HepG2 (cell line): ENCODE measurements around the gene GPC6.

ENCODE experiments used
- EHMT2 ChIP-seq: fragments of 200-600 bp; sonication (generic); IDR thresholded peaks from 2 replicates; pipeline ENCODE4 v1.7.0; 2017; ENCODE audit warnings: antibody characterized with exemption, low read depth, low read length, borderline replicate concordance
- TBL1XR1 ChIP-seq: fragments of 150-350 bp; IDR thresholded peaks from 2 replicates; pipeline ENCODE4 v1.6.1; 2014; ENCODE audit warnings: borderline replicate concordance, low read length; ENCODE audit not compliant: partially characterized antibody
- TBP ChIP-seq: sonication (generic); formaldehyde crosslinking; IDR thresholded peaks from 2 replicates; pipeline ENCODE4 v1.5.0; 2020; ENCODE audit warnings: missing genetic modification reagents
- ZNF3 ChIP-seq: IDR thresholded peaks from 2 replicates; pipeline ENCODE4 v1.7.0; 2017; ENCODE audit warnings: inconsistent platforms
- ZNF589 ChIP-seq: sonication (generic); formaldehyde crosslinking; conservative IDR thresholded peaks from 2 replicates; pipeline ENCODE4 v1.8.0; 2022; ENCODE audit warnings: mild to moderate bottlenecking, moderate library complexity, missing genetic modification reagents
- TF ChIP-seq, protein P1 (sequence below): sonication (generic); formaldehyde crosslinking; IDR thresholded peaks from 2 replicates; pipeline ENCODE4 v1.5.0; 2020; ENCODE audit warnings: mild to moderate bottlenecking, missing genetic modification reagents, moderate library complexity
- TF ChIP-seq, protein P2 (sequence below): IDR thresholded peaks from 2 replicates; pipeline ENCODE4 v1.6.1; 2012; ENCODE audit warnings: inconsistent platforms
- TF ChIP-seq, protein P3 (sequence below), 2 experiments: IDR thresholded peaks; 2 replicates each; pipeline ENCODE4 v1.6.1; 2011 to 2012; ENCODE audit warnings: low read length in 2 of 2, borderline replicate concordance in 1 of 2, low read depth in 1 of 2, mild to moderate bottlenecking in 1 of 2, moderate library complexity in 1 of 2

GRCh38 chr13:93284064-93284463, 57.5 kb downstream of the GPC6 start:
- TF ChIP-seq, protein P1, sequence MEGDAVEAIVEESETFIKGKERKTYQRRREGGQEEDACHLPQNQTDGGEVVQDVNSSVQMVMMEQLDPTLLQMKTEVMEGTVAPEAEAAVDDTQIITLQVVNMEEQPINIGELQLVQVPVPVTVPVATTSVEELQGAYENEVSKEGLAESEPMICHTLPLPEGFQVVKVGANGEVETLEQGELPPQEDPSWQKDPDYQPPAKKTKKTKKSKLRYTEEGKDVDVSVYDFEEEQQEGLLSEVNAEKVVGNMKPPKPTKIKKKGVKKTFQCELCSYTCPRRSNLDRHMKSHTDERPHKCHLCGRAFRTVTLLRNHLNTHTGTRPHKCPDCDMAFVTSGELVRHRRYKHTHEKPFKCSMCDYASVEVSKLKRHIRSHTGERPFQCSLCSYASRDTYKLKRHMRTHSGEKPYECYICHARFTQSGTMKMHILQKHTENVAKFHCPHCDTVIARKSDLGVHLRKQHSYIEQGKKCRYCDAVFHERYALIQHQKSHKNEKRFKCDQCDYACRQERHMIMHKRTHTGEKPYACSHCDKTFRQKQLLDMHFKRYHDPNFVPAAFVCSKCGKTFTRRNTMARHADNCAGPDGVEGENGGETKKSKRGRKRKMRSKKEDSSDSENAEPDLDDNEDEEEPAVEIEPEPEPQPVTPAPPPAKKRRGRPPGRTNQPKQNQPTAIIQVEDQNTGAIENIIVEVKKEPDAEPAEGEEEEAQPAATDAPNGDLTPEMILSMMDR (CRISPR knock-in tag), result no peak
- TF ChIP-seq TBP (CRISPR knock-in tag) (no peak), EHMT2 (no peak), ZNF3 (no peak), TBL1XR1 (no peak), ZNF589 (CRISPR knock-in tag) (no peak)
- TF ChIP-seq, protein P2, sequence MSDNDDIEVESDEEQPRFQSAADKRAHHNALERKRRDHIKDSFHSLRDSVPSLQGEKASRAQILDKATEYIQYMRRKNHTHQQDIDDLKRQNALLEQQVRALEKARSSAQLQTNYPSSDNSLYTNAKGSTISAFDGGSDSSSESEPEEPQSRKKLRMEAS, result no peak
- TF ChIP-seq, protein P3, sequence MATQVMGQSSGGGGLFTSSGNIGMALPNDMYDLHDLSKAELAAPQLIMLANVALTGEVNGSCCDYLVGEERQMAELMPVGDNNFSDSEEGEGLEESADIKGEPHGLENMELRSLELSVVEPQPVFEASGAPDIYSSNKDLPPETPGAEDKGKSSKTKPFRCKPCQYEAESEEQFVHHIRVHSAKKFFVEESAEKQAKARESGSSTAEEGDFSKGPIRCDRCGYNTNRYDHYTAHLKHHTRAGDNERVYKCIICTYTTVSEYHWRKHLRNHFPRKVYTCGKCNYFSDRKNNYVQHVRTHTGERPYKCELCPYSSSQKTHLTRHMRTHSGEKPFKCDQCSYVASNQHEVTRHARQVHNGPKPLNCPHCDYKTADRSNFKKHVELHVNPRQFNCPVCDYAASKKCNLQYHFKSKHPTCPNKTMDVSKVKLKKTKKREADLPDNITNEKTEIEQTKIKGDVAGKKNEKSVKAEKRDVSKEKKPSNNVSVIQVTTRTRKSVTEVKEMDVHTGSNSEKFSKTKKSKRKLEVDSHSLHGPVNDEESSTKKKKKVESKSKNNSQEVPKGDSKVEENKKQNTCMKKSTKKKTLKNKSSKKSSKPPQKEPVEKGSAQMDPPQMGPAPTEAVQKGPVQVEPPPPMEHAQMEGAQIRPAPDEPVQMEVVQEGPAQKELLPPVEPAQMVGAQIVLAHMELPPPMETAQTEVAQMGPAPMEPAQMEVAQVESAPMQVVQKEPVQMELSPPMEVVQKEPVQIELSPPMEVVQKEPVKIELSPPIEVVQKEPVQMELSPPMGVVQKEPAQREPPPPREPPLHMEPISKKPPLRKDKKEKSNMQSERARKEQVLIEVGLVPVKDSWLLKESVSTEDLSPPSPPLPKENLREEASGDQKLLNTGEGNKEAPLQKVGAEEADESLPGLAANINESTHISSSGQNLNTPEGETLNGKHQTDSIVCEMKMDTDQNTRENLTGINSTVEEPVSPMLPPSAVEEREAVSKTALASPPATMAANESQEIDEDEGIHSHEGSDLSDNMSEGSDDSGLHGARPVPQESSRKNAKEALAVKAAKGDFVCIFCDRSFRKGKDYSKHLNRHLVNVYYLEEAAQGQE (IDR thresholded peaks at IDR 0.05; ENCODE audit: borderline replicate concordance in 1 of 2, low read depth in 1 of 2, low read length in 2 of 2), result no peak
